CD4-positive, alpha-beta T cell (primary cell): Measurements from ENCODE around the gene ZCCHC7. TPM values are rescaled to one million over a fixed set of nuclear protein-coding genes. Genes with fewer than 3 reads are reported as not detected.

ENCODE experiments used
- ATAC-seq: fragments of 200-7000 bp; cut with Tn5 transposase; one replicate; pipeline ENCODE4 v1.10.0; 2022; ENCODE audit warnings: mild to moderate bottlenecking; ENCODE audit not compliant: poor library complexity
- CTCF ChIA-PET: fragments of 350-600 bp; sonication (Branson Sonifier 250); formaldehyde crosslinking; loops from one replicate; lab custom pipeline; 2021; ENCODE audit warnings: antibody characterized with exemption, inconsistent platforms; lab: Charles Lee
- POLR2A ChIA-PET: fragments of 350-600 bp; sonication (Branson Sonifier 250); formaldehyde crosslinking; loops from one replicate; lab custom pipeline; 2021; ENCODE audit warnings: antibody characterized with exemption, inconsistent platforms; lab: Charles Lee
- DNase-seq, 14 experiments: peaks; one replicate each; pipeline ENCODE4 v3.0.0-alpha.2; 2013 to 2020; ENCODE audit warnings: mixed read lengths in 2 of 14
- H3K27ac ChIP-seq, 2 donors: one replicate each; pipeline versions ENCODE4 v1.5.1 to v1.7.0; 2013; ENCODE audit warnings: low read length in 2 of 2, low read depth in 1 of 2, mild to moderate bottlenecking in 1 of 2
- H3K27me3 ChIP-seq, 2 experiments: 1 replicate in 1 of 2; 2 replicates in 1 of 2; pipeline versions ENCODE4 v1.6.1 to v1.7.0; 2013; ENCODE audit warnings: low read length in 2 of 2, control low read depth in 1 of 2, mild to moderate bottlenecking in 1 of 2, moderate library complexity in 1 of 2; ENCODE audit not compliant: insufficient read depth in 2 of 2, control insufficient read depth in 1 of 2
- H3K36me3 ChIP-seq: one replicate; pipeline ENCODE4 v1.6.1; 2013; ENCODE audit warnings: low read length, control low read depth; ENCODE audit not compliant: insufficient read depth
- H3K4me1 ChIP-seq: one replicate; pipeline ENCODE4 v1.6.1; 2013; ENCODE audit warnings: low read length, control low read depth; ENCODE audit not compliant: insufficient read depth
- H3K4me3 ChIP-seq: one replicate; pipeline ENCODE4 v1.5.1; 2013; ENCODE audit warnings: mild to moderate bottlenecking, low read length, moderate library complexity
- H3K9me3 ChIP-seq, 2 experiments: 1 replicate in 1 of 2; 2 replicates in 1 of 2; pipeline versions ENCODE4 v1.6.1 to v1.7.0; 2013; ENCODE audit warnings: low read length in 2 of 2, mild to moderate bottlenecking in 2 of 2, control low read depth in 1 of 2, moderate library complexity in 1 of 2; ENCODE audit not compliant: control insufficient read depth in 1 of 2, insufficient read depth in 1 of 2
- H3K27ac Mint-ChIP-seq: one replicate; pipeline ENCODE4 v1.8.0; 2020; ENCODE audit warnings: mixed read lengths
- H3K27me3 Mint-ChIP-seq: one replicate; pipeline ENCODE4 v1.8.0; 2021; ENCODE audit warnings: mixed read lengths
- H3K36me3 Mint-ChIP-seq: one replicate; pipeline ENCODE4 v1.8.0; 2021; ENCODE audit warnings: low read depth, mixed read lengths
- H3K4me1 Mint-ChIP-seq: one replicate; pipeline ENCODE4 v1.8.0; 2021; ENCODE audit warnings: low read depth, mixed read lengths
- H3K4me3 Mint-ChIP-seq: one replicate; pipeline ENCODE4 v1.8.0; 2020; ENCODE audit warnings: mild to moderate bottlenecking, mixed read lengths
- H3K9me3 Mint-ChIP-seq: one replicate; pipeline ENCODE4 v1.8.0; 2020; ENCODE audit warnings: mixed read lengths
- intact Hi-C, 2 experiments: fragments of 100-400 bp; cut with DNase I in 1 of 2; cut with micrococcal nuclease in 1 of 2; formaldehyde crosslinking; loops; one replicate each; pipeline versions ENCODE4 v1.15.1 to v1.9.0; 2023 to 2025; cut with DNase I, micrococcal nuclease
- total RNA-seq, 174 experiments: library from RNA in 2 of 174; stranded (reverse) in 2 of 174; gene quantifications; one replicate each; pipeline ENCODE4 v1.2.3 and lab custom pipeline; 2021 to 2026
- TF ChIP-seq, protein P1 (sequence below): fragments of 200-600 bp; IDR thresholded peaks from one replicate; pipeline ENCODE4 v1.8.0; 2022; ENCODE audit warnings: antibody characterized with exemption, mild to moderate bottlenecking

The ZCCHC7 gene
- total RNA-seq, 2 experiments from 2014 or later: 40.7 to 41.0 TPM

- TF ChIP-seq, protein P1, sequence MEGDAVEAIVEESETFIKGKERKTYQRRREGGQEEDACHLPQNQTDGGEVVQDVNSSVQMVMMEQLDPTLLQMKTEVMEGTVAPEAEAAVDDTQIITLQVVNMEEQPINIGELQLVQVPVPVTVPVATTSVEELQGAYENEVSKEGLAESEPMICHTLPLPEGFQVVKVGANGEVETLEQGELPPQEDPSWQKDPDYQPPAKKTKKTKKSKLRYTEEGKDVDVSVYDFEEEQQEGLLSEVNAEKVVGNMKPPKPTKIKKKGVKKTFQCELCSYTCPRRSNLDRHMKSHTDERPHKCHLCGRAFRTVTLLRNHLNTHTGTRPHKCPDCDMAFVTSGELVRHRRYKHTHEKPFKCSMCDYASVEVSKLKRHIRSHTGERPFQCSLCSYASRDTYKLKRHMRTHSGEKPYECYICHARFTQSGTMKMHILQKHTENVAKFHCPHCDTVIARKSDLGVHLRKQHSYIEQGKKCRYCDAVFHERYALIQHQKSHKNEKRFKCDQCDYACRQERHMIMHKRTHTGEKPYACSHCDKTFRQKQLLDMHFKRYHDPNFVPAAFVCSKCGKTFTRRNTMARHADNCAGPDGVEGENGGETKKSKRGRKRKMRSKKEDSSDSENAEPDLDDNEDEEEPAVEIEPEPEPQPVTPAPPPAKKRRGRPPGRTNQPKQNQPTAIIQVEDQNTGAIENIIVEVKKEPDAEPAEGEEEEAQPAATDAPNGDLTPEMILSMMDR: no peak
- POLR2A ChIA-PET: no interaction called here
- H3K36me3 ChIP-seq: peaks cover 3% of the 10 kb centered on the region
- no peaks in the 10 kb centered on the region for H3K9me3 ChIP-seq
- H3K9me3 Mint-ChIP-seq: no peaks in the 10 kb centered on the region
- H3K4me3 ChIP-seq: no peak overlapping the region
- H3K4me1 ChIP-seq: no peaks in the 10 kb centered on the region
- CTCF ChIA-PET: no interaction called here
- peaks cover 33% of the 10 kb centered on the region for H3K4me1 Mint-ChIP-seq
- H3K27ac ChIP-seq: no peak overlapping the region
- H3K36me3 Mint-ChIP-seq: peaks cover 11% of the 10 kb centered on the region
- DNase-seq (no peak), ATAC-seq (no peak)
- intact Hi-C loops: no loop called here
- no peak overlapping the region for H3K4me3 Mint-ChIP-seq
- H3K27me3 Mint-ChIP-seq: no peaks in the 10 kb centered on the region
- H3K27ac Mint-ChIP-seq: no peak overlapping the region
- H3K27me3 ChIP-seq: no peaks in the 10 kb centered on the region
Observed at GRCh38 chr9:37229455-37229854, 109.1 kb downstream of the ZCCHC7 start.

- Mint-ChIP-seq H3K27ac (no peak overlapping the region), H3K36me3 (peaks cover 12% of the 10 kb centered on the region), H3K4me3 (no peak overlapping the region), H3K4me1 (peaks cover 35% of the 10 kb centered on the region), H3K27me3 (no peaks in the 10 kb centered on the region), H3K9me3 (no peaks in the 10 kb centered on the region)
- Histone ChIP-seq H3K4me1 (no peaks in the 10 kb centered on the region), H3K4me3 (no peak overlapping the region), H3K9me3 (no peaks in the 10 kb centered on the region), H3K27me3 (no peaks in the 10 kb centered on the region), H3K36me3 (peaks cover 3% of the 10 kb centered on the region), H3K27ac (no peak overlapping the region)
- POLR2A ChIA-PET: no interaction called here
- CTCF ChIA-PET: no interaction called here
- ATAC-seq: no peak
- intact Hi-C loops: no loop called here
- TF ChIP-seq, protein P1: no peak
- DNase-seq: no peak
Observed at GRCh38 chr9:37229882-37230482, 109.6 kb downstream of the ZCCHC7 start.

DNA sequence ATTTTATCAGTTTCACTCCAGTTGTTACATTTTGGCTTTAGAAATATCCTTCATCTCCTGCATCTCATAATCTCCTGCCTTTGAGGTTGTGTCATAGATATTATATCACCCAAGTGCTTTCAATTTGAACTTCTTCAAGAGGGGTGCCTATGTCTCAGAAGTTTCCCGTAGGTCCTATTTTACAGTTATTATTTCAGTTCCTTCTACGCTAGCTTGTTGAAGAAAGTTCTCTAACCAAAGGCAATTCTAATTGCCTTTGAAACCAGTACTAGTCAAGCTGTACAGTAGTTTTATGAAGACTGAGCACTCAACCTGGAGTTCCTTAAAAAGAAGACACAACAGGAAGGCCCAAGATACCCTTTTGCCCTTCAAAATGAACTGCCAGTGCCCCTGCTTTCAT is 116.4 kb downstream of the ZCCHC7 start:
- H3K4me1 Mint-ChIP-seq: peaks cover 54% of the 10 kb centered on the region
- H3K4me1 ChIP-seq: no peaks in the 10 kb centered on the region
- H3K4me3 ChIP-seq: no peak overlapping the region
- H3K27ac ChIP-seq: no peak overlapping the region
- peaks cover 3% of the 10 kb centered on the region for H3K36me3 ChIP-seq
- intact Hi-C loops: no loop called here
- no peaks in the 10 kb centered on the region for H3K9me3 ChIP-seq
- DNase-seq (no peak), ATAC-seq (no peak)
- H3K4me3 Mint-ChIP-seq: no peak overlapping the region
- no peaks in the 10 kb centered on the region for H3K9me3 Mint-ChIP-seq
- peaks cover 31% of the 10 kb centered on the region for H3K36me3 Mint-ChIP-seq
- ChIA-PET CTCF (interaction anchor here (0.9 kb wide), 1 partner anchor 38 kb away, joined by 3 read pairs; no protein-coding TSS in a partner anchor), POLR2A (no interaction called here)
- TF ChIP-seq, protein P1: no peak
- no peak overlapping the region for H3K27ac Mint-ChIP-seq
- H3K27me3 ChIP-seq: no peaks in the 10 kb centered on the region
- no peaks in the 10 kb centered on the region for H3K27me3 Mint-ChIP-seq
